Measurements from ENCODE around the gene PTCSC3. TPM values are rescaled to one million over a fixed set of nuclear protein-coding genes. Genes with fewer than 3 reads are reported as not detected.

The PTCSC3 gene
- total and polyA plus RNA-seq, 7 donors, result not detected

- Histone ChIP-seq H3K4me1 (no peaks in the 10 kb centered on the region), H3K4me3 (no peak overlapping the region), H3K36me3 (ENCODE audit: insufficient read depth in 1 of 2, low read depth in 1 of 2) (no peaks in the 10 kb centered on the region), H3K27me3 (ENCODE audit: insufficient read depth in 3 of 3, low read length in 2 of 3) (no peaks in the 10 kb centered on the region), H3K27ac (no peak overlapping the region), H3K9me3 (no peaks in the 10 kb centered on the region)
- no peak for ATAC-seq
- no peak for DNase-seq
- TF ChIP-seq CTCF (IDR thresholded peaks at IDR 0.05), result no peak
- WGBS, 3 donors, result 88 to 90% (median 89%) methylated on average over 3 of the region's 3 CpGs
- intact Hi-C loops (cut with DNase I), result no loop called here
These were observed 25.2 kb downstream of the PTCSC3 start for GRCh38 chr14:36151335-36151734.

DNA sequence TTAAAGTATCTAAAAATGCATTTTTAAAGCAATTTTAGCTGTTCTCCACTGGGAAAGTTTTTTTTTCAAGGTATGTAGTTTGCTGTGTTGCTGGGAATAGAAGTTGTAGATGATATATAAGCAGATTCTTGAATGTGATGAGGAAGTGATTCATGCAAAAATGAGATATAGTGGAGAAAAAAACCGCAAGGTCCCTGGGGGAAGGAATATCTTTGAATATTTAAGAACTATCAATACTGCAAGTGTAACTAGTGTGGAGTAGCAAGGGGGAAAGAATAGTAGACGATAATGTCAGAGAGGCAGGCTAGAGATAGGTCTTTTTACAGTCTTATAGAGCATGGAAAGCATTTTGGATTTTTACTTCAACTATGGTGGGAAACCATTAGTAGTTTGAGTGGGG, 42.5 kb downstream of the PTCSC3 start:
- no peaks in the 10 kb centered on the region for H3K4me1 ChIP-seq
- WGBS, 3 donors, result 79 to 84% (median 81%) methylated on average over 2 of the region's 2 CpGs
- no peaks in the 10 kb centered on the region for H3K36me3 ChIP-seq (ENCODE audit: insufficient read depth in 1 of 2, low read depth in 1 of 2)
- no peak for TF ChIP-seq CTCF (IDR thresholded peaks at IDR 0.05)
- no peak overlapping the region for H3K4me3 ChIP-seq
- DNase-seq (no peak), ATAC-seq (no peak)
- intact Hi-C loops (cut with DNase I), result no loop called here
- no peaks in the 10 kb centered on the region for H3K27me3 ChIP-seq (ENCODE audit: insufficient read depth in 3 of 3, low read length in 2 of 3)
- H3K9me3 ChIP-seq, result no peaks in the 10 kb centered on the region
- no peak overlapping the region for H3K27ac ChIP-seq

GRCh38 chr14:36132826-36133225, 43.7 kb downstream of the PTCSC3 start:
- intact Hi-C loops (cut with DNase I), result no loop called here
- no peak for DNase-seq
- Histone ChIP-seq H3K9me3 (no peaks in the 10 kb centered on the region), H3K27me3 (ENCODE audit: insufficient read depth in 3 of 3, low read length in 2 of 3) (no peaks in the 10 kb centered on the region), H3K4me1 (no peaks in the 10 kb centered on the region), H3K4me3 (no peak overlapping the region), H3K36me3 (ENCODE audit: insufficient read depth in 1 of 2, low read depth in 1 of 2) (no peaks in the 10 kb centered on the region), H3K27ac (no peak overlapping the region)
- WGBS, 3 donors, result 51 to 97% (median 90%) methylated on average over 1 of the region's 1 CpG
- no peak for ATAC-seq
- TF ChIP-seq CTCF (IDR thresholded peaks at IDR 0.05), result no peak

DNA sequence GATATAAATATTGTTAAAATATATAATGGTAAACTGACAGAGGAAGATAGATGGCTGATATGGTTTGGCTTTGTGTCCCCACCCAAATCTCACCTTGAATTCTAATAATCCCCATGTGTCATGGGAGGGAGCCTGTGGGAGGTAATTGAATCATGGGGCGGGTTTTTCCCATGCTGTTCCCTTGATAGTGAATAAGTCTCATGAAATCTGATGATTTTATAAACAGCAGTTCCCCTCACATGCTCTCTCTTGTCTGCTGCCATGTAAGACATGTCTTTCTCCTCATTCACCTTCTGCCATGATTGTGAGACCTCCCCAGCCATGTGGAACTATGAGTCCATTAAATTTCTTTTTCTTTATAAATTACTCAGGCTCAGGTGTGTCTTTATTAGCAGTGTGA, 46.3 kb downstream of the PTCSC3 start:
- TF ChIP-seq CTCF (IDR thresholded peaks at IDR 0.05), result no peak
- WGBS, 3 donors, result 76 to 90% (median 79%) methylated on average over 1 of the region's 1 CpG
- intact Hi-C loops (cut with DNase I), result no loop called here
- H3K27ac ChIP-seq, result no peak overlapping the region
- ATAC-seq, result no peak
- no peak overlapping the region for H3K4me3 ChIP-seq
- H3K9me3 ChIP-seq, result no peaks in the 10 kb centered on the region
- no peak for DNase-seq
- H3K4me1 ChIP-seq, result no peaks in the 10 kb centered on the region
- peaks cover 0 to 2% (median 0%) of the 10 kb centered on the region in 3 donors for H3K27me3 ChIP-seq (ENCODE audit: insufficient read depth in 3 of 3, low read length in 2 of 3)
- H3K36me3 ChIP-seq (ENCODE audit: insufficient read depth in 1 of 2, low read depth in 1 of 2), result no peaks in the 10 kb centered on the region

DNA sequence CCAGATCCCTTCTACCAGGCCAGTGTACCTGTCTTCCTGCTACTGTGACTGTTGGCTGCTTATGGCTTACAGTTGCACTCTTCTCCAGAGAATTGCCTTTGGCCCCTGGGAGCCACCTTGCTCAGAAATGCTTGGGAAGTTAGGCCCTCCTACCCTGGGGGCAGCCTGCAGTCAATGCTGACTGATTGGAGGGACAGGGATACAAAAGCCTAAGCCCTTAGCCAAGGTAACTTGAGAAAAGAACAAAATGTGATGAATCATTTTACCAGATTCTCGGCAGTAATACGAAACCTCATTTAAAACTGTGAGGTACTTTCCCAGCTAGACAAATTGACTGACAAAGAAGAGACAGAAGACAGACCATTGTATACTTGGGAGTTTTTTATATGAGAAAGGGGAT, 47.3 kb downstream of the PTCSC3 start:
- Histone ChIP-seq H3K9me3 (no peaks in the 10 kb centered on the region), H3K4me1 (no peaks in the 10 kb centered on the region), H3K4me3 (no peak overlapping the region), H3K36me3 (ENCODE audit: insufficient read depth in 1 of 2, low read depth in 1 of 2) (no peaks in the 10 kb centered on the region), H3K27ac (no peak overlapping the region), H3K27me3 (ENCODE audit: insufficient read depth in 3 of 3, low read length in 2 of 3) (peaks cover 0 to 2% (median 0%) of the 10 kb centered on the region in 3 donors)
- intact Hi-C loops (cut with DNase I), result no loop called here
- WGBS, 3 donors, result 29 to 52% (median 37%) methylated on average over 2 of the region's 2 CpGs
- no peak for TF ChIP-seq CTCF (IDR thresholded peaks at IDR 0.05)
- no peak for ATAC-seq
- DNase-seq, result no peak

All from psoas muscle (tissue), 8 donors.